Stimulated activated CD8-positive, alpha-beta memory T cell treated with anti-CD3 and anti-CD28 coated beads, Interleukin-2, amount 100 ng/mL, for 1 hour (primary cell): Measurements from ENCODE around the gene HSPB6.

Experiments
- DNase-seq, 2 donors: peaks; one replicate each; pipeline ENCODE4 v3.0.0-alpha.2; 2020; ENCODE audit warnings: low read depth in 2 of 2

Gene HSPB6

DNA sequence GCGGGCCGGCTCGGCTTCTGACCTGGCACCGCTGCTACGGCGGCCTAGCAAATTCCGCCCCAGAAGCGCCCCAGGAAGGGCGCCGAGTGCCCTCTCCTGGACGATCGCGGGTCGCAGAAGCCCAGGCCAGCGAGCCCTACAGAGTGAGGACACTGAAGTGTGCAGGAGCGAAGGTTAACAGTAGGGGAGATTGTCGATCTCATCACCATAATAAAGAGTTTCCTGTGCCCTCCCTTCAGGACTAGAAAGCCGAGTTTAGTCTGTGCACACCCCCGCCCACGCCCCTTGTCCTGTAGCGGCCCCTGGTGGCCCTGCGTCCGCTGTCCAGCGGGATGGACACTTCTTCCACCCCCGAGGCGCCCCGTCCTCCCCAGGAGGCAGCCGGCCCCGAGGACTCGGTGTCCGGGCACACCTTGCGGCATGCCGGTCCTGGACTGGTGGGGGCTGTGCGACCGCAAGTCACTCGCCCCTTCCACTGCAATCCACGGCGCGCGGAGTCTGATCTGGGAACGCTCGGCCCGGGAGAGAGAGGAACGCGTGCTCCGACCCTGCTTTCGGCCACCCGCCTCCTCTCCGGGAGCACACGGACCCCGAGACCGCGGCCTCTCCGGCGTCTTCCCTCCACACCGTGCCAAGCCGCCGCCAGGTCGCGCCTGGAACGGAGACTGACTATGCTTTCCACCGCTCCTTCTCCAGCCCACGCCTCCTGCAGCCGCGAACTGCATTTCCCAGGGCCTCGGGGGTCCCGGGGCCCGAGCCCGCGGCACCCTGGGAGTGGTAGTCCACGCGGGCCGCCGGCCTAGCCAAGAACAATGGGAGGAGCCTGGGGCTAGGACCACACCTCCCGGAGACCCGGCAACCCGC is 39.8 kb downstream of the HSPB6 start:
- peak; percentile 87 to 94 for DNase-seq

- no peak for DNase-seq
Measured at GRCh38 chr19:35715981-35716800, 40.6 kb downstream of the HSPB6 start.

DNA sequence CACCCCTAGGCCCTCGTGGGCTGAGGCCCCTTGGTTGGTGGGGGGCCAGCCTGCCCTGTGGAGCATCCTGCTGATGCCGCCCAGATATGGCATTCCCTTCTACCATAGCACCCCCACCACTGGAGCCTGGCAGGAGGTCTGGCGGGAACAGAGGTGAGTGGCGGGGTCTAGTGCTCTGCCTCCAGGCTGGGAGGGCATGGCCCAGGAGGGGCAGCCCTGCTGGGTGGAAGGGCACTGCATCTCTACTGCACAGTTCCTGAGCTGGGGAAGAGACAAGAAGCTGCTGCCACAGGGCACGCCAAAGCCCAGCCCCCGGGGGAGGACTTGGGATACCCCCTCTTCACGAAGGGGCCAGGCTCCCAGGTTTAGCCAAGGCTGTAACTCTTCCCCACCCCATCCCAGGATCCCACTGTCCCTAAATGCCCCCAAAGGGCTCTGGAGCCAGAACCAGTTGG is 41.4 kb downstream of the HSPB6 start:
- DNase-seq: no peak

- no peak for DNase-seq
Measured at GRCh38 chr19:35714601-35715354, 42.1 kb downstream of the HSPB6 start.

DNA sequence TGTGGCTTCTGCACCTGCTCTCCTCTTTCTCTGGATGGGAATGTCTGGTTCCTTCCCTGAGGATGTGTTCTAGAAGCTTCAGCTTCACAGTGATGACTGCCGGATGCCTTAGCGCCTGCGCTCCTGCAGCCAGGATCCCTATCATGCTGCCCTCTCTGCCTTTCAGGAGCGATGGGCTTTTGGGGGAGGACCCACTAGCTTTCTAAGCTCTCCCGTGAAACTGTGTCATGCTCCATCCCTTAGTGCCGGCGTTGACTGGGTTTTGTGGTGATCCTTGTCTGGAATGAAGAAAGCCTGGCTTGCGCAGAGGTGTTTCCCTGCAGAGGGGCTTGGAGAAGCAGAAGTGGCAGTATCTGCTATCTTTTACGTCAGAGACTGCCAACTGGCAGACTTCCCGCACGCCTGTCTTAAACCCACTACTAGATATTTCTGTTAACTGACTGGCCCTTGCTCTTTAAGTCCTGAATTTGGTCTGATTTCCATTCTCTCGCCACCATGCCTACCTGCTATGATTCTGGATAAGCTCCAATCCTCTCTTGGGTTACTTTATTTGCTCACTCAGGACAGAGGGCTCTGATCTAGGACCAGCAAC is 42.8 kb downstream of the HSPB6 start:
- no peak for DNase-seq

GRCh38 chr19:35713506-35713850 is 43.4 kb downstream of the HSPB6 start:
- no peak for DNase-seq

DNA sequence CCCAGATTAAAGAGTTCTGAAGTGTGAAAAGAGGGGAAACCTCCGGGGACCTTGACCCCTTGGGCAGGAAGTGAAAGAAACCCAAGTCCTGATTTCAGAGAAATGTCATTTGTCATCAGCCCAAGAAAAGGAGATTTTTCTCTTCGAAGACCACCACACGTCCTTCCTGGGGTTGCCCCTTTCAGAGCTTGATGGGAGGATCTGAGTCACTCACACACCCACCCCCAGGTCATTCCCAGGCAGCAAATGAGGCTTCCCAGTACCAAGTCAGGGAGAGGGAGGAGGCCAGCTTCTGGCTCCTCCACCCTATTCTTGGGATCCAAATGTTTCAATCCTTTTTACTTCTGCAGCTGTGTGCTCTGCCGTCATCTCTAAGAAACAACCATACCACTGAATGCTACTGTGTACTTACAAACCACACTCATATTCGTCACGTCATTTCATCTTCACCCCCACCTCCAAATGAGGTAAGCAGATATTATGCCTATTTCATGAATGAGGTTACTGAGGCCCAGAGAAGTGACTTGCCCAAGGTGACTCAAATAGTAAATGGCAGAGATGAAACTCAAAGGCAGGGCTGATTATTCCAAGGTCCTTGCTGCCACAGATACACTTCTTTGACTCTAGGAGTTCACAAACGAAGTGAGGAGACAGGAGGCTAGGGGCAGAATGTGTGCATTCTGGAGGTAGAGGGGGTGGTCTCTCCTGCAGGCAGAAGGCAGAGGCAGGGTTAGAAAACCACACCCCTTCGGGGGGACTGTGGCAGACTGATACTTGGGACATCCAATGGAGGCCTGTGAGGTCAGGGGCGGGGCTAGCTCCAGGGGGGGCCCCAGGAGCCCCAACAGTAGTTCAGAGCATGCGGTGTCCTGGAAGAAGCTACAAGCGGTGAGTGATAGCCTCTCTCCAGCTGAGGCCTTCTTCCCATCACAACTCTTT is 44.0 kb downstream of the HSPB6 start:
- DNase-seq: no peak

DNA sequence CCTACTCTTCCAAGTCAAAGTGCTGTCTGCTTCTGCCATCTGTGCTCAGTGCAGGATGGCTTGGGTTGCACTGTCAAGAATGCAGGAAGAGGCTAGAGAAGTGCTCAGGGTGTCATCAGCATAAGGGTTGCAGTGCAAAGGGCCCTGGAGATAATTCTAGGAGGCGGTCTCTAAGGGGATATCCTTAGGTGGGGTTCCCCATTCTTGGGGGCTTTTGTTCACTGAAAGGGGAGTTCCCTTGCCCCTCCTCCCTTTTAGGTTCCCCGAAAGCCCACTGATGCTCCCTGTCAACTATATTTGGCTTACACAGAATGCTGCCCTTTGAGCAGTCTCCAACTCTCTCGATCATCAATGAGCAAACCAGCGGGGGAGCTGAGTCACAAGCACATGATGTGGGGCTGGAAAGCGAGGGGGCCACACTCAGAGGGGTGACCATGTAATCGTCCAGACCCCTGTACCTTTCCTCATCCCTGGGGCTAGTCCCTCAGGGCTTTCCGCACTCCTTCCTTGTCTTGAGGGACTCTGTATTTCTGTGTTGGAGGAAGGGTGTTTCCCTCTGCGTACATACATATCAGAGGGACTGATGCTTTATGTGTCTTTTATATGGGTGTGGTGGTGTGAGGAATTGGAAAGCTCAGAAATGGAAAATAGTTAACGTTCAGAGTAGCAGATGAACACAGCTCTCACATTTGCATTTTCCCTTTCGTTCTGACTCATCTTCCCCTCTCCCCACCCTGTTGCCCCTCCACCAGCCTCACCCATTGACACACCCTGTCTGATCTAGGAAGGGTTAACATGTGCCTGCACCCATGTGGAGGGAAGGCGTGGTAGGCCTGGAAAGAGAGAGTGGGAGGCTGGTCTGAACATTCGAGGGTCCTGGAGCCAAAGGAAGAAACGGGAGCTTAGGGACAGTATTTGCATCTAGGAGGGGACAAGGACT is 45.8 kb downstream of the HSPB6 start:
- no peak for DNase-seq

GRCh38 chr19:35708391-35708790 is 48.4 kb downstream of the HSPB6 start:
- DNase-seq: no peak
